ENCODE measurements around the gene SIGLEC14.

SIGLEC14 gene

DNA sequence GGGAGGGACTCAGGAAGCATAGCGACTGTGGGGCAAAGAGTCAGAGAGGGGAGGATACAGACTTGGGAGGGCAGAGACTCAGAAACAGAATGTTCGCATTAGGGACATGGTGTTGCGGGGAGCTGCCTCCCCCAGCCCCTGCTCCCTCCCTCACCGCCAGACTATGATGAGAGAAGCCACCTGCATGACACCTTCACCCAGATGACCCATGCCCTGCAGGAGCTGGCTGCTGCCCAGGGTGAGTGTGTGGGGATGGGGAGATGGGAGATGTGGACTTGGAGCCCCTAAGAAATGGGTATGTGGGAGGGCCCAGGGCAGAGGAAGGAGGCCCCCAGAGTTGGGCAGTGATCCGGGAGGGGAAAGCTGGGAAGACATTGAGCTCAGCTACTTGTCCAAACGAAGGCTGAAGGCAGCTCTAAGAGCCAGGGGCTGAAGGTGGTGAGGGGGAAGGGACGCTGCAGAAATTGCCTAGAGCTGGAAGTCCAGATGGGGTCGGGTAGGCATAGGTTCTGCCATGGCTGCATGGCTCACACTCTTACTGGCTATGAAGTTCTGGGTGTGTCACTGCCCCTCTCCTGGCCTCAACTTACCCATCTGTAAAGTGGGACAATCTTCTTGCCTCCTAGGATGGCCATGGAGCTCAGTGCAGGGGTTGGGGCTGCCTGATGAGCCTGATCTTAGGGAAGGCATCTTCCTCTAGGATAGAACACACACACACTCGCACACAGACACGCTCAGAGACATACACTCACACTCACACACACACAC, 47.9 kb upstream of the SIGLEC14 start:
- H3K4me3 ChIP-seq (ENCODE audit: low read length): no peak overlapping the region
- H3K27me3 ChIP-seq (ENCODE audit: control insufficient read depth, low read length): no peaks in the 10 kb centered on the region
- H3K9me2 ChIP-seq (replicated peaks; ENCODE audit: control insufficient read depth, low read length): no peaks in the 10 kb centered on the region
- no peaks in the 10 kb centered on the region for H3K9me3 ChIP-seq (ENCODE audit: control insufficient read depth, insufficient read depth, low read length)
- peaks cover 22% of the 10 kb centered on the region for H3K4me1 ChIP-seq (ENCODE audit: control insufficient read depth, low read length)
- no peaks in the 10 kb centered on the region for H3F3A ChIP-seq (ENCODE audit: control insufficient read depth, insufficient read depth)
- H4K20me1 ChIP-seq (ENCODE audit: control insufficient read depth, insufficient read depth, low read depth, low read length): no peaks in the 10 kb centered on the region
- H3K27ac ChIP-seq (ENCODE audit: low read depth, low read length): no peak overlapping the region
- no peaks in the 10 kb centered on the region for H3K79me2 ChIP-seq (ENCODE audit: control insufficient read depth, low read length)
- H3K4me2 ChIP-seq (ENCODE audit: low read length): no peak overlapping the region
- H3K36me3 ChIP-seq (ENCODE audit: control insufficient read depth, low read length): no peaks in the 10 kb centered on the region
- no peak for TF ChIP-seq EZH2phosphoT487 (IDR thresholded peaks at IDR 0.05; ENCODE audit: borderline replicate concordance, low read length)
- no peak for TF ChIP-seq CTCF (IDR thresholded peaks at IDR 0.05; ENCODE audit: low read depth, low read length, poor library complexity, severe bottlenecking)

DNA sequence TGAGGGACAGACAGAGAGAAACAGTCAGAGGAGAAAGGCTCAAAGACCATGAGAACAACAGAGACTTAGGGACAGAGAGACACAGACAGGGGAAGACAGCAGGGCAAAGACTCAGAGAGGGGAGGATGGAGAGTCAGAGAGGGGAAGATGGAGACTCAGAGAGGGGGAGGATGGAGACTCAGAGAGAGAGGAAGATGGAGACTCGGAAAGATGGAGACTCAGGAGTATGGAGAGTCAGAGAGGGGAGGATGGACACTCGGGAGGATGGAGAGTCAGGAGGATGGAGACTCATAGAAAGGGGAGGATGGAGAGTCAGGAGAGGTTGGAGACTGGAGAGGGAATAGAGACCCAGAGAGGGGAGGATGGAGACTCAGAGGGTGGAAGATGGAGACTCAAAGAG, 47.2 kb upstream of the SIGLEC14 start:
- Histone ChIP-seq H3K36me3 (ENCODE audit: control insufficient read depth, low read length) (no peaks in the 10 kb centered on the region), H3K27ac (ENCODE audit: low read depth, low read length) (no peak overlapping the region), H3K4me2 (ENCODE audit: low read length) (no peak overlapping the region), H3K79me2 (ENCODE audit: control insufficient read depth, low read length) (no peaks in the 10 kb centered on the region), H3K4me3 (ENCODE audit: low read length) (no peak overlapping the region), H3K4me1 (ENCODE audit: control insufficient read depth, low read length) (peaks cover 22% of the 10 kb centered on the region), H4K20me1 (ENCODE audit: control insufficient read depth, insufficient read depth, low read depth, low read length) (no peaks in the 10 kb centered on the region), H3K9me3 (ENCODE audit: control insufficient read depth, insufficient read depth, low read length) (no peaks in the 10 kb centered on the region), H3F3A (ENCODE audit: control insufficient read depth, insufficient read depth) (no peaks in the 10 kb centered on the region), H3K9me2 (replicated peaks; ENCODE audit: control insufficient read depth, low read length) (no peaks in the 10 kb centered on the region), H3K27me3 (ENCODE audit: control insufficient read depth, low read length) (peaks cover under 1% of the 10 kb centered on the region; the same call in 1 of the 2 replicates)
- no peak for TF ChIP-seq EZH2phosphoT487 (IDR thresholded peaks at IDR 0.05; ENCODE audit: borderline replicate concordance, low read length)

GRCh38 chr19:51693260-51693659, 46.6 kb upstream of the SIGLEC14 start, which contains the start of gene SPACA6:
Gene SPACA6 (plus strand): TSS chr19:51693330. CDS start chr19:51693527, 197 bp downstream.
- H3F3A ChIP-seq (ENCODE audit: control insufficient read depth, insufficient read depth): no peaks in the 10 kb centered on the region
- no peaks in the 10 kb centered on the region for H3K79me2 ChIP-seq (ENCODE audit: control insufficient read depth, low read length)
- H3K36me3 ChIP-seq (ENCODE audit: control insufficient read depth, low read length): no peaks in the 10 kb centered on the region
- H3K4me3 ChIP-seq (ENCODE audit: low read length): no peak within 1 kb of the TSS
- H4K20me1 ChIP-seq (ENCODE audit: control insufficient read depth, insufficient read depth, low read depth, low read length): no peaks in the 10 kb centered on the region
- peaks cover 6% of the 10 kb centered on the region for H3K27me3 ChIP-seq (ENCODE audit: control insufficient read depth, low read length)
- no peak within 1 kb of the TSS for H3K27ac ChIP-seq (ENCODE audit: low read depth, low read length)
- peaks cover 27% of the 10 kb centered on the region for H3K4me1 ChIP-seq (ENCODE audit: control insufficient read depth, low read length)
- no peak for TF ChIP-seq CTCF (IDR thresholded peaks at IDR 0.05; ENCODE audit: low read depth, low read length, poor library complexity, severe bottlenecking)
- H3K9me2 ChIP-seq (replicated peaks; ENCODE audit: control insufficient read depth, low read length): no peaks in the 10 kb centered on the region
- H3K4me2 ChIP-seq (ENCODE audit: low read length): no peak within 1 kb of the TSS
- no peaks in the 10 kb centered on the region for H3K9me3 ChIP-seq (ENCODE audit: control insufficient read depth, insufficient read depth, low read length)

DNA sequence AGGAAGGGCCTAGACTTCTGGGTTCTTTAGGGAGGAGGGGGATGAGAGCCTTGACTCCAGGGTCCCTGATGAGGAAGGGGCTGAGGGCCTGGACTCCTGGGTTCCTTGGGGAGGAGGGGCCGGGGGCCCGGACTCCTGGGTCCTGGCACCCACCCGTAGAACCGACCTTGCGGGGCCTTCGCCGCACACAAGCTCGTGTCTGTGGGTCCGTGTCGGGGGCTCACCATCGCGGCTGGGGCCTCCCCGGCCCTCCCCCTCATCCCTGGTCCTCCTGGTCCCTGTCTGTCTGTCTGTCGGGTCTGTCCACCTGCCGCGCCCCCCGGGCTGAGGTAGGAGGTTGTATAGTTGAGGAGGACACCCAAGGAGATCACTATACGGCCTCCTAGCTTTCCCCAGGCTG, 45.8 kb upstream of the SIGLEC14 start:
- Histone ChIP-seq H3F3A (ENCODE audit: control insufficient read depth, insufficient read depth) (no peaks in the 10 kb centered on the region), H3K79me2 (ENCODE audit: control insufficient read depth, low read length) (no peaks in the 10 kb centered on the region), H3K27me3 (ENCODE audit: control insufficient read depth, low read length) (peaks cover 9% of the 10 kb centered on the region), H3K9me3 (ENCODE audit: control insufficient read depth, insufficient read depth, low read length) (no peaks in the 10 kb centered on the region), H4K20me1 (ENCODE audit: control insufficient read depth, insufficient read depth, low read depth, low read length) (no peaks in the 10 kb centered on the region), H3K4me2 (ENCODE audit: low read length) (no peak overlapping the region), H3K36me3 (ENCODE audit: control insufficient read depth, low read length) (no peaks in the 10 kb centered on the region), H3K9me2 (replicated peaks; ENCODE audit: control insufficient read depth, low read length) (no peaks in the 10 kb centered on the region), H3K27ac (ENCODE audit: low read depth, low read length) (no peak overlapping the region), H3K4me1 (ENCODE audit: control insufficient read depth, low read length) (peaks cover 28% of the 10 kb centered on the region), H3K4me3 (ENCODE audit: low read length) (no peak overlapping the region)
- TF ChIP-seq CTCF (IDR thresholded peaks at IDR 0.05; ENCODE audit: low read depth, low read length, poor library complexity, severe bottlenecking) (no peak), EZH2phosphoT487 (IDR thresholded peaks at IDR 0.05; ENCODE audit: borderline replicate concordance, low read length) (no peak)
